ENCODE measurements around the gene CHD3.

GRCh38 chr17:7940034-7940433 is 51.4 kb downstream of the CHD3 start:
- TF ChIP-seq CTCF (IDR thresholded peaks at IDR 0.05) (no peak), POLR2A (IDR thresholded peaks at IDR 0.05) (no peak)
